Measurements from ENCODE around the gene CCDC122. TPM values are rescaled to one million over a fixed set of nuclear protein-coding genes. Genes with fewer than 3 reads are reported as not detected.

Gene CCDC122
- 6.5 TPM for total RNA-seq

GRCh38 chr13:43878892-43879754 lies at the start of gene CCDC122:
TSS of gene CCDC122 (minus strand) at chr13:43879740. CDS start at chr13:43869376, 10,364 bp downstream.

GRCh38 chr13:43879755-43880181 lies 228 bp upstream of the CCDC122 start, which contains the start of gene LACC1:
TSS of gene LACC1 (plus strand) at chr13:43879904. CDS start at chr13:43880986, 1,082 bp downstream.

GRCh38 chr13:43786766-43787517 lies 92.6 kb downstream of the CCDC122 start, which contains the start of gene ENOX1:
TSS of gene ENOX1 (minus strand) at chr13:43786972.

Small RNA genes lying within 50 kb of the gene (small RNA-seq; reads per million reads assigned to genes)
- gene AL162713.1, result not detected

Other genes with a start within 250 kb of the CCDC122 start
- 30.9 TPM for gene ENOX1, start 92.8 kb downstream of the CCDC122 start, total RNA-seq
- 4.4 TPM for gene LACC1, start 164 bp upstream of the CCDC122 start, total RNA-seq